GM18505 (cell line): ENCODE data around the gene MAP3K3.

Source experiments
- ATAC-seq: cut with Tn5 transposase; IDR thresholded peaks from one replicate; pipeline ENCODE4 v1.9.1; 2021; ENCODE audit not compliant: unreplicated experiment
- POLR2A ChIP-seq: IDR thresholded peaks from 4 replicates; pipeline ENCODE4 v1.6.1; 2011; ENCODE audit warnings: borderline replicate concordance; ENCODE audit not compliant: insufficient read depth, insufficient read length; ENCODE audit errors: extremely low read depth

MAP3K3 gene

DNA sequence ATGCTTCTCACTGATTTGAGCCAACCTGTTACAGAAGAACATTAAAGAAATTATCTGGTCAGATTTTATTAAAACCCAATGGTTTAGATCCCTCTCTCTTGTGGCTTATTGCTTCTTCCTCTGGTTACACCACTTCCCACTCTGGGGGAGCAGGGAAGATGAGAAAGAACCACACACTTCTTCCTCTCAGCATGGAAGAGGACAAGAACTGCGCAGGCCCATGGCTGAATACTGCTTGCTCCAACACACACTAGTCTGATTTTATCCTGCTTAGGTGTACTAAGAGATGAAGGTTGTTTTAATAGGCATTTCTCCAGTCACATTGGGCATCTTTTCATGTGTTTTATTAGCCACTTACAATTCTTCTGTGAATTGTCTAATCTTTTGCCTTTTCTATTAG, 27.6 kb downstream of the MAP3K3 start:
- no peak for ATAC-seq
- no peak for TF ChIP-seq POLR2A

DNA sequence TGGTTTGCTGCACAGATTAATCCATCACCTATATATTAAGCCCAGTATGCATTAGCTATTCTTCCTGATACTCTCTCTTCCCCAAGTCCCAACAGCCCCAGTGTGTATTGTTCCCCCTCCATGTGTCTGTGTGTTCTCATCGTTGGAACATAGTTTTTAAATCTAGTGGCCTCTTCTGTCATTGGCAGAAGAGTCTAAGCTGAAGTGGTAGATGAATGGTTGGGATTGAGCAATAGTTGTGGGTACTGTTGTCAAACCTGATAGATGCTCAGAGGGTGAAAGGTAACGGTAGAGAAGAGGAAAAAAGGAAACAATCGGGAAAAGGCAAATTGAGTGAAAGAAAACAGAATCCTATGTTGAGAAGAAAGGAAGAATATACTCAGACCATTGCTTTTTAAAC, 29.9 kb downstream of the MAP3K3 start:
- no peak for TF ChIP-seq POLR2A
- ATAC-seq = no peak

DNA sequence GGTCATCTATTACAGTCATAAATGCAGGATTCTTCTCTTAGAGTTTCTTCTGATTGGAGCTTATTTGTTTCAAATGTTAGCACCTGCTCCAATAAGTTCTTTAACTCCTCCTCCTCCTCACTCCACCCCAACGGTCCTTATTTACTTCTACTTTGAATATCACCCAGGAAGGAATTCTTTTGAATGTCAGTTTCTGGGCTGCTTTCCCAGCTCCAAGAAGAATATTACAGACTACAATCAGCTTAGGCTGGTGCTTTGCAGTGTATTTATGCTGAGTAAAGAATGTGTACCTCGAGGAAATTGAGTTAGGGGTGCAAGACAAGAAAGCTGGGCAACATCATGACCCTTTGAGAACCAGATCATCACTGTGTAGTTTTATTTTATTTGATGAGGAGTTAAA, 30.8 kb downstream of the MAP3K3 start:
- ATAC-seq = no peak
- TF ChIP-seq POLR2A = no peak

DNA sequence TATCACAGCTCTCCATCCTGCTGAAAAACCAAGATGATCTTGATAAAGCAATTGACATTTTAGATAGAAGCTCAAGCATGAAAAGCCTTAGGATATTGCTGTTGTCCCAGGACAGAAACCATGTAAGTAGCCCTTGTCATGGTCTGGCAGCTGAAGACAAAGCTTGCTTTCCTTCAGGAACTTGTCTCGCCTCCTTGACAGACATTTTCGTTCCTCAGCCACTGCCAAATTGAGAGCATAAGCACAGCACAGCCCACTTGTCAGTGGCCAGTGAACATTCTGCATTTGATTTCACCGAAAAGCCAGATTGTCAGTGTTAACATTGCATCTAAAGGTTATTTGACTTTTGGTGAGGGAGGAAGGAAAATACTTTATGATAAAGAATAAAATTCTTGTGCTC, 35.6 kb downstream of the MAP3K3 start:
- ATAC-seq = no peak
- no peak for TF ChIP-seq POLR2A

DNA sequence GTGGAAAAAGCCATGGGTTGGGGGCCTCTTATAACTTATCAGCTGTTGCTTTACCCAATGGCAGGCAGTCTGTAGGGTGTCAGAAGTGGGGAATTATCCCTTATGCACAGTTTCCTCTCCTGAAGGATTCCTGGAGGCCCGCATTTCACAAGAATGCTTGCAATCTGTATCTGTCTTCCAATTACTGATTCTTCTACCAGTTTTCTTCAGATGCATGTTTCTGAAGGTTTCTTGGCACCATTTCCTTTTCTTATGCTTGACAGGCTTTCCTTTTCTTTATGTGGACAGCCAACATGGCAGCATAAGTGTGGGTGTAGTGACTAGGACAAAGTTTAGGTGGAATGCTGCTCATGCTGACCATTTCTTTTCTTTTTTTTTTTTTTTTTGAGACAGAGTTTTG, 36.1 kb downstream of the MAP3K3 start:
- no peak for TF ChIP-seq POLR2A
- ATAC-seq = no peak

DNA sequence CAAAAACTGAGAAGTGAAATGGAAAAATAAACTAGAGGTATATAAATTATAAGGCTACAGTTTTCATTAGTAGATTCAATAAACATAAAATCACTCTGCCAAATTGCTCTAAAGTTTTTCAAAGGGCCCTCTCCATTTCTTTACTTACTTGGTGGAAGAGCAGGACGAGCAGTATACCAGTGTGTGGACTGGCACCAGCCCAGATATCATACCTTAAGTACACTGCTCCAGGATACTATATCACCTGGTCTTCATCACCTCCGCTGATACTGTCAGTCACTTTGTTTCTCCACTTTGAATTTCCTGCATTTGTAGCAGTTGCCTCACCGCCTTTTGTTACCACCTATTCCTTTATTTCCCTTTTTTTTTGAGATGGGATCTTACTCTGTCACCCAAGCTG, 37.6 kb downstream of the MAP3K3 start:
- TF ChIP-seq POLR2A = no peak
- ATAC-seq = no peak

DNA sequence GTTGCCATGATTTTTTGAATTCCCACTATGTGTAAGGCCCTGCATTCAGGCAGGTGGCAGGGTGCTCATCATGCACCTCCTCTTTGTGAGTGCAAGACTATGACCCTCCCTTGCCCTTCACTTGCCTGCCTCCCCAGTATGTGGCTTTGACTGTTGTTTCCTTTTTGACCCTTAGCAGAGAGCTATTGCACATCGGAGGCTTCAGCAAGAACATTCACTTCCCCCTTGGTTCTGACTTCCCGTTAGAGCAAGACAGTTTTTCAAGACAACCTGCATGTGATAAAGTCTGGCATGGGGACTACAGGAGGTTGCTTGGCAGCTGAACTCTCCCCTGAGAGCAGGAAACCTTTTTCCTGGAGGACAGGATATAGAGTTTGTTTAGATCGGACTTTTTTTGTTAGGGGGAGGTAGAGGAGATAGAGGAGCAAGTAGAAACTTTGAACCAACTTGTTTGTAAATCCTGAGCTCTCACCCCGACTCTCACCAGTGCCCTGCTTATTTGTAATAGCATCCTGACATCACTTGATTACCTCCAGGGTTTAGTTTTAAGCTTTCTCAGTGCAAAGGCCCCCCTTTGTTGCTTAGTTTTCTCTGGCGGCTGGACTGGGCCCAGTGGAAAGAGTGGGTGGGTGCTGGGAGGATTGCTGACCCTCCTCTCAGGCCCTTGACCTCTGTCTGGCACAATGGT, 43.5 kb downstream of the MAP3K3 start:
- no peak for TF ChIP-seq POLR2A
- no peak for ATAC-seq

DNA sequence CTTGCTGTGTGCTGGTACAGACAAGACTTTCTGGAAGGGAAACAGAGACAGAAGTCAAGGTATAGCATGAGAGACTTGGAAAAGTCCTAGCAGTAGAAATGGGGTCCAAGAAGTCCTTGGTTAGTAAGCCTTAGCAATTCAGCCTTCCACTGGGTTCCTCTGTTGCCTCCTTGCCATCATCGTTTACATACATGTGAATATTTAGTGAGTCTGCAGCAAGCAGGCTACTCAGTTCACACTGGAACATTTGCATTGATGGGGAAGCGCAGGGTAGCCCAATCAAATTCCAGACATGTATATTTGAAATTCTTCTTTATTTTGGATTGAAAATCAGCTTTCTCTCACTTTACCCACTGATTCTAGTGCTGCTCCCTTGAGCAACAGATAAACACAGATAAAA, 50.6 kb downstream of the MAP3K3 start:
- no peak for ATAC-seq
- TF ChIP-seq POLR2A = no peak

DNA sequence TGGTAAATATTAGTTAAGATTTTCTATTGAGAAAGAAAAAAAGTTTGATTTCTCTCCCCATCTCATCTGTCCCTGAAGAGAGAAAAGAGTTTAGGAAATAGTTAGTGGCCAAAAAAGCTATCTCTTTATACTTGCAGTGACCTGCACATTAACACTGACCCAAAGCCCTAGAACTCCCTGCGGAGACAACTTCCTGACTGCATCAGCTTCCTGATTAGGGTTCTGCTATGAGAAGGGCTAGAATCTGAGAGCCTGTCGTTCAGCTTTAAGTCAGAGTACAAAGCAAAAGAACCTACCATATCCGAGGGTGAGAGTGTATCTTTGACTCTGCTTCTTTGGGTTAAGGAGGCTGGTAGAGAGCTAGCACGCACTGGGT, 53.0 kb downstream of the MAP3K3 start:
- no peak for TF ChIP-seq POLR2A
- no peak for ATAC-seq

DNA sequence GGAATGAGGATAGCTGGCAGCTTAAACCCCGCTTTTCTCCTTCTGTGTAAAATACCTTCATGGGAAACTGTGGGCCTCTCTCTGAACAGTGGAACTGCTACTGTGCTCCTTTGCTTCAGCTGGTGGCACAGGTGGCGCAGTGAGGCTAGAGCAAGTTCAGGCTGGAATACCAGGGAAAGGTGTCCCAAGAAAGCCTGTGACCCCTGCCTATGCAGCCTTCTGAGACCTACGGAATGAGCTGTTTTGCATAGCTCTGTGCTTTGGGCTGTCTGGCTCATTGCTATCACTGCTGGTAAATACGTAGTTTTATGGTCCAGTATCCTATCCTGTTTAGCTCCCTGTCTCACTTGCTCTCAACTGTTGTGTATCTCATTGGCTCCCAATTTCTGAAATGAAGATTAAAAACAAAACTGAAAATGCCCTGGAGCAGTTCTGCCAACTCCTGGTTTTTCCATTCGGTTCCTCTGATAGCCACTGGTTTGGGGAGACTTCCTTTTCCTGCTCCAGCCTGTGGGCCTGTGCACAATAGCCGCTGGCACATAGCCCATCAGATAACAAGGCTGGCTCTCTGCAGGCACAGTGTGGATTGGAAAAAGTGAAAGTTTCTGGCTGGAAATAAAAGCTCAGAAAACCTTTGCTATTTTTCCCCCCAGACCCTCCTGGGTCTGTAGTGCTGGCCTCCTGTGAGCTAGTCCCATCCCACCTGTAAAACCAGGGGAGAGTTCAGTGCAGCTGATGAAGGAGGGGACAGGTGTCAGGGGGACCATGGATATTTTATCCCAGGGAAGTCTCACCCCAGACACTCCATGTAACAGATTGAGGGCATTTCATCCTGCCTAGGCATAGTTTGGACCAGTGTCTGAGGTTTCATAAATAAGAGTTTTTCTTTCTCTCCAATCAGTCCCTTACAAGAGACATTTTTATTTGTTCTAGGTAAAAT, 53.7 kb downstream of the MAP3K3 start:
- no peak for TF ChIP-seq POLR2A
- no peak for ATAC-seq

DNA sequence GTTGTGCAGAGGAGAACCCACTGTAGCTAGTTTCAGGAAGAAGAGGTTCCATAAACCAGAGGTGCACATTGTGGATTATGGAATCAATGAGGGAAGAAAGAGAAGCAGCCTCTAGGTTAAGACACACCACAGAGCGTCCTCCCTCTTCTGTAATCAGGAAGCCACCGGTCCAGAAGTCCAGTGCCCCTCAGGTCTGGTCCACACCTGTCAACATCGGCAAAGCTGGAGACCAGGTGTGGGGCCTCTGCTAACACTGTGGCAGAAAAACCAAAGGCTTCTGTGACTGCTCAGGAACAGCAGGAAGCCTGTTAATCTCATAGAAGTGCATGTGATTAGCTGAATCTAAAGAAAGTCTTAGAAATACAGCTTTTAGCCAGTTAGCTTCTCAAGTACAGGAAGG, 54.4 kb downstream of the MAP3K3 start:
- ATAC-seq = no peak
- no peak for TF ChIP-seq POLR2A

DNA sequence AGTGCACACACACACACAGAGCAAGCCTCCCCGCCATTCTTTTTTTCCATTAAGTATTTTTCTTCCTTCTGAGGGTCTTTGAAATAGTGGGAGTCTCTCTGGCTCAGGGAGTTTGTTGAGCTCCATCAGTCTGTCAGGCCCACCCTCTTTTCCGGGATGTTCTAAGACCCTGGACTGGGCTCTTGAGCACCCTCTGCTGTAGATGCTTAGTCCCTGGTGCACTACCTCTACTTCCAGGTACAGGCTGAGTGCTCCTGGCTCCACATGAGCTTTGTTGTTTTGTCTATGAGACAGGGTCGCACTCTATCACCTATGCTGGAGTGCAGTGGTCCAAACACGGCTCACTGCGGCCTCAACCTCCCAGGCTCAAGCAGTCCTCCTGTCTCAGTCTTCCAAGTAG, 57.0 kb downstream of the MAP3K3 start:
- ATAC-seq = no peak

DNA sequence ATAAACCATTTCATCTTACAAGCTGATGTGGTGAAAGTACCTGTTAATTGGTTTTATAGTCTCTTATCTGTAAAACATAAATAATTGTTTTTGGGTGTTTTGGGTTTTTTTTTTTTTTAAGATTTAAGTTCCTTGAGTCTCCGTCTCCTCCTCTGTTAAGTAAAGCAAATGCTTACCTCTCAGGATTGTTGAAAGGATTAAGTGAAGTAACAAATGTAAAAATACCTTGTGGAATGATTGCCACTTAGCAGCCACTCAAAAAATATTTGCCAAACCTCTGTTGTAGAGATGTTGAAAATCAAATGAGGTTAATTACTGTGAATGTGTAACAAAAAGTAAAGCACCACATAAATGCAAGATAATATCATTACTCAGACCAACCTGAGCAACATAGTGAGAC, 58.5 kb downstream of the MAP3K3 start:
- ATAC-seq = no peak
- no peak for TF ChIP-seq POLR2A

More for the DNA sequence above, 57.0 kb downstream of the MAP3K3 start:
- no peak for TF ChIP-seq POLR2A

DNA sequence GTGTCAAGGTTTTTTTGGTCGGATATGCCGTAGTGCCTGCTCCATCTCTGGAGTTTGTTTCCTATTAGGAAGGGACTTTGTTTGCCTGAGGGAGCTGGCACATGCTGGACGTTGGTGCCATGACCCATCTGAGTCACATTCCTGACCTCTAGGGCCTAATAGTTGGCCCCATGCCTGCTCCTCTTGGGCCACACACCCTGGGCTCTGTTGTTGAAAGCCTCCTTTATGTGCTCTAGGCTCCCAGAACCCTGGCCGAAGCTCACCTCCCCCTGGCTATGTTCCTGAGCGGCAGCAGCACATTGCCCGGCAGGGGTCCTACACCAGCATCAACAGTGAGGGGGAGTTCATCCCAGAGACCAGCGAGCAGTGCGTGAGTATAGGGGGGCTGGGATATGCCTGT, 59.3 kb downstream of the MAP3K3 start:
- no peak for TF ChIP-seq POLR2A
- ATAC-seq = no peak
